Effector memory CD4-positive, alpha-beta T cell (primary cell): ENCODE results near the gene RAD51B.

Source experiments
- DNase-seq, 3 donors: peaks; one replicate each; pipeline ENCODE4 v3.0.0-alpha.2; 2020
- H3K27ac ChIP-seq: 2 replicates; pipeline ENCODE4 v1.7.0; 2013; ENCODE audit warnings: mild to moderate bottlenecking, low read length, moderate library complexity; ENCODE audit not compliant: insufficient read depth, poor library complexity, severe bottlenecking
- H3K27me3 ChIP-seq: replicated peaks from 2 replicates; pipeline ENCODE4 v1.7.0; 2013; ENCODE audit warnings: mild to moderate bottlenecking, low read length; ENCODE audit not compliant: insufficient read depth, control insufficient read depth, poor library complexity, severe bottlenecking
- H3K36me3 ChIP-seq: 2 replicates; pipeline ENCODE4 v1.7.0; 2013; ENCODE audit warnings: mild to moderate bottlenecking, low read length, moderate library complexity; ENCODE audit not compliant: control insufficient read depth, insufficient read depth
- H3K4me1 ChIP-seq: 2 replicates; pipeline ENCODE4 v1.7.0; 2013; ENCODE audit warnings: low read length, mild to moderate bottlenecking; ENCODE audit not compliant: control insufficient read depth, insufficient read depth, poor library complexity, severe bottlenecking
- H3K4me3 ChIP-seq: 2 replicates; pipeline ENCODE4 v1.7.0; 2013; ENCODE audit warnings: low read length, low read depth, mild to moderate bottlenecking; ENCODE audit not compliant: insufficient read depth, poor library complexity, severe bottlenecking
- H3K9me3 ChIP-seq: 2 replicates; pipeline ENCODE4 v1.7.0; 2013; ENCODE audit warnings: mild to moderate bottlenecking, low read length, moderate library complexity; ENCODE audit not compliant: control insufficient read depth

The RAD51B gene

DNA sequence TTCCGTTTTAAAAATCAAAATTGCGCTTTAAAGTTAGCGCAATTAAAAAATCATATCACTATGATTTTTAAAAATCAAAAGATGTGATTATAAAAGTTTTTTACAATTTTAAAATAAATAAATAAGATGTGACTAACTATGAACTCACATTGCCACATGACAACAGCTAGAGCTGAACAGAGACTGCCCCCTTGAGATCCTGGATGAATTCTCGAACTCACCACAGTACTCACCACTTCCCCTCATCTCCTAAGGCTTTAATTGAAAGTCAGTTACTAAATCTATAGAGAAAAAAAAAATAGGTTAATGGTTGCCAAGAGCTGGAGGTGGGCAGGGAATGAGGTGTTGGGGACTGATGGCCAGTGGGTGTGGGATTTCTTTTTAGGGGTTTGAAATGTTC lies 589.1 kb downstream of the RAD51B start:
- no peak overlapping the region for H3K4me3 ChIP-seq
- H3K9me3 ChIP-seq = no peaks in the 10 kb centered on the region
- peaks cover 11% of the 10 kb centered on the region for H3K4me1 ChIP-seq
- no peaks in the 10 kb centered on the region for H3K27me3 ChIP-seq
- H3K36me3 ChIP-seq = no peaks in the 10 kb centered on the region
- H3K27ac ChIP-seq = no peak overlapping the region
- DNase-seq = no peak

- Histone ChIP-seq H3K27ac (no peak overlapping the region), H3K4me1 (peaks cover 5% of the 10 kb centered on the region), H3K9me3 (no peaks in the 10 kb centered on the region), H3K27me3 (no peaks in the 10 kb centered on the region), H3K4me3 (no peak overlapping the region), H3K36me3 (no peaks in the 10 kb centered on the region)
- no peak for DNase-seq
Measured at GRCh38 chr14:68409387-68409786, 589.8 kb downstream of the RAD51B start.

DNA sequence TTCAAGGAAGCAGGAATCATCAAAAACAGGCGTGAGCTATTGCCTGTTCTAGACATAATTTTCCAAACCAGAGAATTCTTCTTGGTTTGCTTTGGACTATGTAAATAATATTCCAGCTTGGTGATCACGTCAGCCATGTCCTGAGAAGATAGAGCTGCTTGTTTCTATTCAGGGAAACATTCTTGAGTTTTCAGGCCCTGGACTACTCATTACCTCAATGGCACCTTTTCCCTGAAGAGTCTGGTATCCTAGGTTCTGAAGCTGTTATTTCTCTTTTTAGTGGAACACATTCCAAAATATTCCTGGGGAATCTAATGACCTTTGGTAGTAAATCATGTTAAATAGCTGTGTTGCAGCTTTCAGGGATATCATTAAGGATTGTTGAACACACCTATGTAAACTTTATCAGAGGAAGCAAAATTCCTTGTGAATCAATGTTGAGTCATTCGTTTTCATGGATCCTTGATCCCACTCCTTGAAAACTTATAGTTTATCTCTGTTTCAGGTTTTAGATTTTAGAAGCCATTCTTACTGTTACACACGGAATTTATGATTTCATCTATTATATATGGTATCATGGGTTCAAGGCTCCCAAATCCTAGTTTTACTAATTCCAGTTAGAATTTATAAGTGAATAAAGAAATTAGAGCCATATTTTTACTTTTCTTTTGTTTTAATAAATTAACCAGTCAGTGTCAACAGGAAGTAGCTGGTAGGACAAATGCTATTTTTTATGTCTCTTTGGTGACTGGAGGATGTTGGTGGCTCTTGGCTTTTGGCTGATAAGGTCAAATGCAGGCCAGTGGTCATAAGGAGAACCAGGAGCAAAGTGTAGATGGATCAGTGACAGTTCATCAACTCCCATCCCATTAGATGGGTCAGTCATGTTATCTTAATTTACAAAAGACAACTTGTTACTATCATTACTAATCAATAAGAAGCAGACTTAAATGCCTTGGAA lies 593.2 kb downstream of the RAD51B start:
- H3K4me1 ChIP-seq = no peaks in the 10 kb centered on the region
- no peak overlapping the region for H3K4me3 ChIP-seq
- H3K27me3 ChIP-seq = no peaks in the 10 kb centered on the region
- H3K36me3 ChIP-seq = no peaks in the 10 kb centered on the region
- H3K27ac ChIP-seq = no peak overlapping the region
- DNase-seq = no peak
- H3K9me3 ChIP-seq = no peaks in the 10 kb centered on the region

DNA sequence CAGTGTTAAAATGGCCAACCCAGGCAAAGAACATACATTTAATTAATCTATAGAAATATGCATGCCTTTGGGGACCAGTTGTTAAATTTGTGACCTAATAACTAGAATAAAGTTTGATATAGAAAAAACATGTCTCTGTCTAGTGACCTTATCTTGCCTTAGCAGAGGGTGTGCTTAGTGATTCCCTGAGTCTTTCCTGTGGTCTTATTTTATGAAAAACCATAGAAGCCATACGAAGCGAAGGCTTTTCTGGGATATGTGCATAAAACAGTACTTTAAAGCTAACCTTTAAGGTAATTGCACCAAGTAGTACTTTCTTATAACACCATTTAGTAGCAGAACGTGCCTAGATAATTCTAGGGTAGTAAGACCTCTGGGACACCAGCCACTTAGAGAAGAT lies 593.9 kb downstream of the RAD51B start:
- Histone ChIP-seq H3K27ac (no peak overlapping the region), H3K9me3 (no peaks in the 10 kb centered on the region), H3K4me1 (no peaks in the 10 kb centered on the region), H3K36me3 (no peaks in the 10 kb centered on the region), H3K4me3 (no peak overlapping the region), H3K27me3 (no peaks in the 10 kb centered on the region)
- no peak for DNase-seq

DNA sequence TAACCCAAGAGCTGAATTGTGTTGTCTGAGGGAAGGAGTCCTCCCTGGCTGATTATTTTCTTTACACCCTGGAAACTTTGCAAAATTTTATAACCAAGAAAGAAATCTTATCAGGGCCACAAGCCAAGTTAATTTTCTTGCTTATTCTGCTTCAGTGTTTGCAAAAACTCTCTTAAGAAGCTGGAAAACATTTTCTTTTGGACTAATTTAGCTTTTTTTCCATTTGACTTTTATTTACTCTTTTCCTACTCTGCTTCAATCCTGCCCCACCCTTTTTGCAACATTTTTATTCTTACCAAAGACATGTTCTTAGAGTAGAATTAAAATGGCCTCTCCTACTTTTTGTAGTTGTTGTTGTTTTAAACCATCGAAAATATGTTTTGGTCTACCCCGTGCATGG lies 594.5 kb downstream of the RAD51B start:
- no peak for DNase-seq
- Histone ChIP-seq H3K4me3 (no peak overlapping the region), H3K36me3 (no peaks in the 10 kb centered on the region), H3K27me3 (no peaks in the 10 kb centered on the region), H3K9me3 (no peaks in the 10 kb centered on the region), H3K27ac (no peak overlapping the region), H3K4me1 (no peaks in the 10 kb centered on the region)

GRCh38 chr14:68416171-68416570 lies 596.6 kb downstream of the RAD51B start:
- no peaks in the 10 kb centered on the region for H3K36me3 ChIP-seq
- no peak overlapping the region for H3K4me3 ChIP-seq
- H3K27me3 ChIP-seq = no peaks in the 10 kb centered on the region
- H3K4me1 ChIP-seq = no peaks in the 10 kb centered on the region
- DNase-seq = no peak
- H3K27ac ChIP-seq = no peak overlapping the region
- H3K9me3 ChIP-seq = no peaks in the 10 kb centered on the region

DNA sequence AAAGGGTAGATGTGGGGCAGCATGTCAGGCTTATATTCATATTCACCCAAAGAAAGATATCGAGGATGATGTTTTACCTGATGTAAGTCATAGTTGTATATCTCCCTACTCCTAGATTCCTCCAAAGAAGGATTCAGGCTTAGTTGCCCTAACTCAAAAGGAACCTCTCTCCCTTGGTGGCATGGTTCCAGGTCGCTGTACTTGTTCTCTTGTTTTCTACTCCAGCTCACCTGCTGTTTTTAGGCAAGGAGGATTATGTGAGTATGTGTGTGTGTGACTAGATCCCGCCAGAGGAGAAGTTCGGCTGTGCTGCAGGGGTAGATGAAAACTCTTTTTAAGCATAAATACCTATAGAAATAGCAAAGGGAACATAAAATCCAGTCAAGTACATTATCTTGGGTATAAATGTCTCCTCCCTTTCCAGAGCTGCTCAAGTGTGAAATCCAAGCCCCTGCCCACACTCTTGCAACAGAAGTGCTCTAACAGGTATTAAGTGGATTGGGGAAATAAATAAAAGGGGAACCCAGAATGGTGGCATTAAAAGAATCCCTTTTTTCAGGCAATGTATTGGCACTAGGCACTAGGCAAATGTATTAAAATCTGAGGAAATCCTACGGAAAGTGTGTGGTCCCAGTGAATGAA lies 597.6 kb downstream of the RAD51B start:
- Histone ChIP-seq H3K27ac (no peak overlapping the region), H3K36me3 (no peaks in the 10 kb centered on the region), H3K27me3 (no peaks in the 10 kb centered on the region), H3K4me3 (no peak overlapping the region), H3K9me3 (no peaks in the 10 kb centered on the region), H3K4me1 (no peaks in the 10 kb centered on the region)
- DNase-seq = no peak

- Histone ChIP-seq H3K27me3 (no peaks in the 10 kb centered on the region), H3K4me3 (no peak overlapping the region), H3K9me3 (no peaks in the 10 kb centered on the region), H3K4me1 (no peaks in the 10 kb centered on the region), H3K27ac (no peak overlapping the region), H3K36me3 (no peaks in the 10 kb centered on the region)
- no peak for DNase-seq
Measured at GRCh38 chr14:68418174-68419118, 598.9 kb downstream of the RAD51B start.

GRCh38 chr14:68420350-68420749 lies 600.8 kb downstream of the RAD51B start:
- DNase-seq = no peak
- Histone ChIP-seq H3K9me3 (no peaks in the 10 kb centered on the region), H3K36me3 (no peaks in the 10 kb centered on the region), H3K27me3 (no peaks in the 10 kb centered on the region), H3K27ac (no peak overlapping the region), H3K4me3 (no peak overlapping the region), H3K4me1 (no peaks in the 10 kb centered on the region)
